Trophoblast cell (in vitro differentiated cells and primary cell): ENCODE data around the gene KCNC1.
A peak's percentile ranks its signal among the peaks of the same experiment; 100 is the strongest.

Source experiments
- DNase-seq, 2 donors: peaks; one replicate each; pipeline ENCODE4 v3.0.0-alpha.2; 2016
- H2AFZ ChIP-seq: 2 replicates; pipeline ENCODE4 v1.6.1; 2013; ENCODE audit warnings: low read length, moderate library complexity, mild to moderate bottlenecking; ENCODE audit not compliant: insufficient read depth, poor library complexity
- H2AK5ac ChIP-seq: 2 replicates; pipeline ENCODE4 v1.6.1; 2013; ENCODE audit warnings: mild to moderate bottlenecking, low read length
- H2BK120ac ChIP-seq: 2 replicates; pipeline ENCODE4 v1.6.1; 2013; ENCODE audit warnings: low read length, mild to moderate bottlenecking, moderate library complexity; ENCODE audit not compliant: insufficient read depth, poor library complexity
- H2BK12ac ChIP-seq: 2 replicates; pipeline ENCODE4 v1.6.1; 2013; ENCODE audit warnings: mild to moderate bottlenecking, low read length, moderate library complexity
- H2BK5ac ChIP-seq: 2 replicates; pipeline ENCODE4 v1.6.1; 2013; ENCODE audit warnings: low read length, low read depth, moderate library complexity, mild to moderate bottlenecking; ENCODE audit not compliant: poor library complexity
- H3K14ac ChIP-seq: 2 replicates; pipeline ENCODE4 v1.6.1; 2013; ENCODE audit warnings: mild to moderate bottlenecking, low read length
- H3K18ac ChIP-seq: 2 replicates; pipeline ENCODE4 v1.6.1; 2013; ENCODE audit warnings: mild to moderate bottlenecking, low read length
- H3K23ac ChIP-seq: 2 replicates; pipeline ENCODE4 v1.6.1; 2013; ENCODE audit warnings: low read length
- H3K27ac ChIP-seq: 2 replicates; pipeline ENCODE4 v1.5.1; 2013; ENCODE audit warnings: low read depth, mild to moderate bottlenecking, inconsistent platforms, low read length, moderate library complexity
- H3K27me3 ChIP-seq: 2 replicates; pipeline ENCODE4 v1.6.1; 2013; ENCODE audit warnings: inconsistent platforms, mild to moderate bottlenecking, low read length, moderate library complexity; ENCODE audit not compliant: insufficient read depth
- H3K36me3 ChIP-seq, 2 experiments: 1 replicate in 1 of 2; 2 replicates in 1 of 2; pipeline ENCODE4 v1.6.1; 2013; ENCODE audit warnings: low read length in 2 of 2, mild to moderate bottlenecking in 2 of 2, moderate library complexity in 1 of 2; ENCODE audit not compliant: insufficient read depth in 2 of 2, control insufficient read depth in 1 of 2
- H3K4ac ChIP-seq: 2 replicates; pipeline ENCODE4 v1.6.1; 2013; ENCODE audit warnings: low read depth, mild to moderate bottlenecking, low read length, moderate library complexity
- H3K4me1 ChIP-seq, 2 experiments: 1 replicate in 1 of 2; 2 replicates in 1 of 2; pipeline ENCODE4 v1.6.1; 2013; ENCODE audit warnings: low read length in 2 of 2, mild to moderate bottlenecking in 2 of 2, moderate library complexity in 1 of 2; ENCODE audit not compliant: insufficient read depth in 2 of 2, control insufficient read depth in 1 of 2
- H3K4me2 ChIP-seq: 2 replicates; pipeline ENCODE4 v1.6.1; 2013; ENCODE audit warnings: inconsistent platforms, mild to moderate bottlenecking, low read length, moderate library complexity
- H3K4me3 ChIP-seq: 2 replicates; pipeline ENCODE4 v1.5.1; 2013; ENCODE audit warnings: mild to moderate bottlenecking, low read depth, low read length, inconsistent platforms
- H3K79me1 ChIP-seq: one replicate; pipeline ENCODE4 v1.6.1; 2013; ENCODE audit warnings: low read length
- H3K79me2 ChIP-seq: 2 replicates; pipeline ENCODE4 v1.6.1; 2013; ENCODE audit warnings: low read length, mild to moderate bottlenecking; ENCODE audit not compliant: control insufficient read depth, insufficient read depth, poor library complexity
- H3K9ac ChIP-seq: 2 replicates; pipeline ENCODE4 v1.6.1; 2013; ENCODE audit warnings: mild to moderate bottlenecking, low read length
- H3K9me3 ChIP-seq: 2 replicates; pipeline ENCODE4 v1.6.1; 2013; ENCODE audit warnings: low read depth, mild to moderate bottlenecking, control low read depth, inconsistent platforms, low read length; ENCODE audit not compliant: insufficient read depth
- H4K12ac ChIP-seq: 2 replicates; pipeline ENCODE4 v1.6.1; 2013; ENCODE audit warnings: low read depth, mild to moderate bottlenecking, low read length, moderate library complexity
- H4K8ac ChIP-seq: 2 replicates; pipeline ENCODE4 v1.6.1; 2013; ENCODE audit warnings: low read depth, mild to moderate bottlenecking, low read length, moderate library complexity
- H4K91ac ChIP-seq: one replicate; pipeline ENCODE4 v1.6.1; 2013; ENCODE audit warnings: low read depth, mild to moderate bottlenecking, low read length, moderate library complexity
- WGBS: extraction: QIAGEN DNeasy Blood & Tissue Kit; methylation state at CpG from one replicate; pipeline ENCODE4 v1.1.7; 2013; ENCODE audit warnings: missing lambda C conversion rate; ENCODE audit not compliant: insufficient read length, insufficient coverage; ENCODE audit errors: extremely low coverage; 5-methylcytosine and 5-hydroxymethylcytosine counted together

Gene KCNC1

DNA sequence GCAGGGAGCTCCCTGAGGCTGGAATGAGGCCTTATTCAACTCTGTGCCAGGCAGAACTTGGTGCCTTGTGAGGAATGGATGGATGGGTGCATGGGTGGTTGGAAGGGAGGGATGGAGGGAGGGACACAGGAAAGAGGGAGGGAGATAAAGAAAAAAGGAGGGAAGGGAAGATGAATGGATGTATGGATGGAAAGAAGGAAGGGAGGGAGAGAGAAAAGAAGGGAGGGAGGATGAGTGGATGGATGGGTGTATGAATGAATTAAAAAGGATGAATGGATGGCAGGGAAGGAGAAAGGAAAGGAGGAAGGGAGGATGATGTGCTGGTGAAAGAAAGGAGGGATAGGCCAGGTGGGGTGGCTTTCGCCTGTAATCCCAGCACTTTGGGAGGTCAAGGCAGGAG is 34.6 kb downstream of the KCNC1 start:
- Histone ChIP-seq H2BK5ac (no peak overlapping the region), H3K9ac (no peak overlapping the region), H3K23ac (no peak overlapping the region), H2BK12ac (no peak overlapping the region), H3K18ac (no peak overlapping the region), H3K27ac (no peak overlapping the region), H2AK5ac (no peak overlapping the region), H4K91ac (no peak overlapping the region), H3K14ac (no peak overlapping the region), H3K27me3 (no peaks in the 10 kb centered on the region), H2AFZ (no peak overlapping the region), H3K79me1 (no peaks in the 10 kb centered on the region), H3K4me1 (no peaks in the 10 kb centered on the region), H2BK120ac (no peak overlapping the region), H3K9me3 (no peaks in the 10 kb centered on the region), H4K12ac (no peak overlapping the region), H3K4ac (no peak overlapping the region), H3K4me3 (no peak overlapping the region), H3K79me2 (no peaks in the 10 kb centered on the region), H3K4me2 (no peak overlapping the region), H3K36me3 (no peaks in the 10 kb centered on the region), H4K8ac (no peak overlapping the region)
- DNase-seq = no peak
- WGBS = no CpG with 5 or more reads among the region's 1 CpG

- Histone ChIP-seq H3K4ac (no peak overlapping the region), H3K79me2 (no peaks in the 10 kb centered on the region), H4K91ac (no peak overlapping the region), H3K4me2 (no peak overlapping the region), H2BK120ac (no peak overlapping the region), H3K36me3 (no peaks in the 10 kb centered on the region), H3K4me1 (no peaks in the 10 kb centered on the region), H4K8ac (no peak overlapping the region), H2AK5ac (no peak overlapping the region), H3K9ac (no peak overlapping the region), H3K9me3 (no peaks in the 10 kb centered on the region), H4K12ac (no peak overlapping the region), H2AFZ (no peak overlapping the region), H3K18ac (no peak overlapping the region), H3K23ac (no peak overlapping the region), H3K4me3 (no peak overlapping the region), H3K27ac (no peak overlapping the region), H2BK12ac (no peak overlapping the region), H3K14ac (no peak overlapping the region), H3K27me3 (no peaks in the 10 kb centered on the region), H3K79me1 (no peaks in the 10 kb centered on the region), H2BK5ac (no peak overlapping the region)
- DNase-seq = peak in 1 of 2 donors; percentile 2
- WGBS = no CpG with 5 or more reads among the region's 9 CpGs
Measured at GRCh38 chr11:17770048-17770652, 35.6 kb downstream of the KCNC1 start.

GRCh38 chr11:17770917-17771316 is 36.3 kb downstream of the KCNC1 start:
- H2BK12ac ChIP-seq = no peak overlapping the region
- no peak overlapping the region for H2BK120ac ChIP-seq
- H3K14ac ChIP-seq = no peak overlapping the region

DNA sequence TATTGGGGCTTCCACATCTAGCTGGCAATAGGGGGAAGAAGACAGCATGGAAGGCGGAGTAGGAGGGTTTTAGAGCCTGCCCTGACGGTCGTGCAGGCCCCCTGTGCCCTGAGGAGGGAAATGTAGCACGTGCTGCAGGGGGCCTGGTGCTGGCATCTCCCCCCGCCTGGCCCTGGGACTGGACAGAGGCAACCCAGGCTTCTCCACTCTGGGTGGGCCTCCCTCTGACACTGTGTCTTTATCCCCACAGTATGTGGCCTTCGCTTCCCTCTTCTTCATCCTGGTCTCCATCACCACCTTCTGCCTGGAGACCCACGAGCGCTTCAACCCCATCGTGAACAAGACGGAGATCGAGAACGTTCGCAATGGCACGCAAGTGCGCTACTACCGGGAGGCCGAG is 36.8 kb downstream of the KCNC1 start:
- H2BK5ac ChIP-seq = no peak overlapping the region
- H4K12ac ChIP-seq = no peak overlapping the region
- no peak overlapping the region for H2AK5ac ChIP-seq
- no peaks in the 10 kb centered on the region for H3K79me1 ChIP-seq
- no peak overlapping the region for H3K27ac ChIP-seq
- no peak overlapping the region for H3K18ac ChIP-seq
- no peaks in the 10 kb centered on the region for H3K9me3 ChIP-seq
- H3K36me3 ChIP-seq = no peaks in the 10 kb centered on the region
- H2BK12ac ChIP-seq = no peak overlapping the region
- H3K23ac ChIP-seq = no peak overlapping the region
- no peak overlapping the region for H3K9ac ChIP-seq
- no peak overlapping the region for H3K4ac ChIP-seq
- no peak overlapping the region for H4K8ac ChIP-seq
- DNase-seq = no peak
- H3K4me3 ChIP-seq = no peak overlapping the region
- no peaks in the 10 kb centered on the region for H3K79me2 ChIP-seq
- no peak overlapping the region for H3K4me2 ChIP-seq
- H3K27me3 ChIP-seq = no peaks in the 10 kb centered on the region
- H2BK120ac ChIP-seq = no peak overlapping the region
- WGBS = no CpG with 5 or more reads among the region's 17 CpGs
- H3K4me1 ChIP-seq = no peaks in the 10 kb centered on the region
- H4K91ac ChIP-seq = no peak overlapping the region
- no peak overlapping the region for H3K14ac ChIP-seq
- no peak overlapping the region for H2AFZ ChIP-seq

More at GRCh38 chr11:17770917-17771316, 36.3 kb downstream of the KCNC1 start:
- H3K4ac ChIP-seq = no peak overlapping the region
- no peak overlapping the region for H2AFZ ChIP-seq
- H2AK5ac ChIP-seq = no peak overlapping the region
- H3K79me2 ChIP-seq = no peaks in the 10 kb centered on the region
- DNase-seq = no peak
- no peaks in the 10 kb centered on the region for H3K36me3 ChIP-seq
- no peak overlapping the region for H3K27ac ChIP-seq
- H3K9me3 ChIP-seq = no peaks in the 10 kb centered on the region
- H3K79me1 ChIP-seq = no peaks in the 10 kb centered on the region
- H3K4me3 ChIP-seq = no peak overlapping the region
- no peaks in the 10 kb centered on the region for H3K27me3 ChIP-seq
- H2BK5ac ChIP-seq = no peak overlapping the region
- H3K4me1 ChIP-seq = no peaks in the 10 kb centered on the region
- no peak overlapping the region for H3K23ac ChIP-seq
- no peak overlapping the region for H4K8ac ChIP-seq
- H3K4me2 ChIP-seq = no peak overlapping the region
- H3K18ac ChIP-seq = no peak overlapping the region
- no peak overlapping the region for H4K91ac ChIP-seq
- H3K9ac ChIP-seq = no peak overlapping the region
- H4K12ac ChIP-seq = no peak overlapping the region
